ENCODE data around the gene KLRC1.
"Not testable (repeated sequence)": the region's sequence is repeated elsewhere in the genome, so short reads cannot be mapped to it uniquely, and the experiment has no call there.

Gene KLRC1

GRCh38 chr12:10405294-10405693 is 47.9 kb downstream of the KLRC1 start:
- H3K4me3 ChIP-seq (ENCODE audit: low read depth, low read length) = no peak overlapping the region
- in situ Hi-C loops (cut with HindIII; ENCODE audit: low sequenced_read_pairs) = no loop called here
- no peak for DNase-seq (ENCODE audit: low read depth, low spot score)
- no peak for TF ChIP-seq CTCF (IDR thresholded peaks at IDR 0.05; ENCODE audit: low read depth, low read length)

GRCh38 chr12:10404798-10405197 is 48.4 kb downstream of the KLRC1 start:
- no peak for DNase-seq (ENCODE audit: low read depth, low spot score)
- no peak overlapping the region for H3K4me3 ChIP-seq (ENCODE audit: low read depth, low read length)
- no peak for TF ChIP-seq CTCF (IDR thresholded peaks at IDR 0.05; ENCODE audit: low read depth, low read length)
- in situ Hi-C loops (cut with HindIII; ENCODE audit: low sequenced_read_pairs) = no loop called here

- H3K4me3 ChIP-seq (ENCODE audit: low read depth, low read length) = no peak overlapping the region
- in situ Hi-C loops (cut with HindIII; ENCODE audit: low sequenced_read_pairs) = no loop called here
- no peak for TF ChIP-seq CTCF (IDR thresholded peaks at IDR 0.05; ENCODE audit: low read depth, low read length)
- DNase-seq (ENCODE audit: low read depth, low spot score) = no peak
Measured at GRCh38 chr12:10400829-10401228, 52.3 kb downstream of the KLRC1 start.

- in situ Hi-C loops (cut with HindIII; ENCODE audit: low sequenced_read_pairs) = no loop called here
- TF ChIP-seq CTCF (IDR thresholded peaks at IDR 0.05; ENCODE audit: low read depth, low read length) = no peak
- DNase-seq (ENCODE audit: low read depth, low spot score) = no peak
- H3K4me3 ChIP-seq (ENCODE audit: low read depth, low read length) = no peak overlapping the region
Measured at GRCh38 chr12:10398168-10398567, 55.0 kb downstream of the KLRC1 start.

- no peak overlapping the region for H3K4me3 ChIP-seq (ENCODE audit: low read depth, low read length)
- no peak for DNase-seq (ENCODE audit: low read depth, low spot score)
- TF ChIP-seq CTCF (IDR thresholded peaks at IDR 0.05; ENCODE audit: low read depth, low read length) = no peak
- in situ Hi-C loops (cut with HindIII; ENCODE audit: low sequenced_read_pairs) = no loop called here
Measured at GRCh38 chr12:10397296-10397695, 55.9 kb downstream of the KLRC1 start.

- in situ Hi-C loops (cut with HindIII; ENCODE audit: low sequenced_read_pairs); H3K4me3 ChIP-seq (ENCODE audit: low read depth, low read length); DNase-seq (ENCODE audit: low read depth, low spot score): not testable (repeated sequence)
Measured at GRCh38 chr12:10396176-10396575, 57.0 kb downstream of the KLRC1 start.
